GM12878 (cell line): ENCODE data around the gene GRAMD2B. TPM values are rescaled to one million over a fixed set of nuclear protein-coding genes. Genes with fewer than 3 reads are reported as not detected.

Source experiments
- CEBPB ChIP-seq, 2 experiments: fragments of 150-350 bp in 1 of 2; IDR thresholded peaks; 2 replicates each; pipeline ENCODE4 v1.6.1; 2012 to 2014; ENCODE audit warnings: low read depth in 2 of 2, low read length in 2 of 2, borderline replicate concordance in 1 of 2, inconsistent platforms in 1 of 2
- CREB1 ChIP-seq: IDR thresholded peaks from 2 replicates; pipeline ENCODE4 v1.6.1; 2012; ENCODE audit warnings: low read depth, mild to moderate bottlenecking, inconsistent platforms
- CTCF ChIP-seq, 3 experiments: IDR thresholded peaks in 2 of 3; conservative IDR thresholded peaks in 1 of 3; 2 replicates each; pipeline ENCODE4 v1.5.1; 2011; ENCODE audit warnings: low read depth in 3 of 3, low read length in 3 of 3, mild to moderate bottlenecking in 3 of 3, control low read depth in 2 of 3, moderate library complexity in 2 of 3, inconsistent platforms in 1 of 3, mixed read lengths in 1 of 3; ENCODE audit not compliant: control insufficient read depth in 2 of 3, insufficient read depth in 1 of 3; ENCODE audit errors: extremely low read depth in 1 of 3
- EZH2 ChIP-seq: IDR thresholded peaks from 2 replicates; pipeline ENCODE4 v1.6.1; 2012; ENCODE audit warnings: low read depth, mild to moderate bottlenecking, control low read depth, inconsistent platforms, low read length, borderline replicate concordance; ENCODE audit not compliant: control insufficient read depth
- FOXM1 ChIP-seq: IDR thresholded peaks from 2 replicates; pipeline ENCODE4 v1.6.1; 2012; ENCODE audit warnings: low read depth, mild to moderate bottlenecking, inconsistent platforms, low read length, moderate library complexity
- HDGF ChIP-seq: fragments of 450-650 bp; IDR thresholded peaks from 2 replicates; pipeline ENCODE4 v1.6.1; 2016; ENCODE audit warnings: antibody characterized with exemption
- JUND ChIP-seq: IDR thresholded peaks from 2 replicates; pipeline ENCODE4 v1.6.1; 2012; ENCODE audit warnings: low read depth, mild to moderate bottlenecking, low read length, improper control_type of control experiment, moderate library complexity
- MTA3 ChIP-seq: IDR thresholded peaks from 2 replicates; pipeline ENCODE4 v1.6.1; 2012; ENCODE audit warnings: low read length, inconsistent platforms, borderline replicate concordance
- MXI1 ChIP-seq: fragments of 150-350 bp; IDR thresholded peaks from 2 replicates; pipeline ENCODE4 v1.6.1; 2011; ENCODE audit warnings: low read depth, mild to moderate bottlenecking, inconsistent platforms, low read length, improper control_type of control experiment
- POLR2AphosphoS5 ChIP-seq: IDR thresholded peaks from 2 replicates; pipeline ENCODE4 v1.6.1; 2011; ENCODE audit warnings: mild to moderate bottlenecking, low read length, inconsistent platforms
- SMAD1 ChIP-seq: fragments of 450-650 bp; IDR thresholded peaks from 2 replicates; pipeline ENCODE4 v1.6.1; 2018; ENCODE audit warnings: mild to moderate bottlenecking, low read depth; ENCODE audit not compliant: partially characterized antibody
- TBL1XR1 ChIP-seq: IDR thresholded peaks from 2 replicates; pipeline ENCODE4 v1.6.1; 2012; ENCODE audit warnings: low read depth, low read length, improper control_type of control experiment
- ZBTB11 ChIP-seq: fragments of 450-650 bp; formaldehyde crosslinking; IDR thresholded peaks from 2 replicates; pipeline ENCODE4 v1.5.0; 2022; ENCODE audit warnings: mild to moderate bottlenecking, missing genetic modification characterization
- ZNF592 ChIP-seq: fragments of 450-650 bp; IDR thresholded peaks from 2 replicates; pipeline ENCODE4 v1.6.1; 2017; ENCODE audit warnings: mild to moderate bottlenecking, moderate library complexity
- polyA plus RNA-seq, 11 experiments: library from polyadenylated mRNA; depleted of rRNA in 4 of 11; unstranded in 6 of 11; stranded (reverse) in 5 of 11; fragments of >200 nt; fragmentation: Nextera tagmentation in 4 of 11; fragmentation: Illumina TruSeq in 1 of 11; extraction: Ambion mirVana in 4 of 11; extraction: Trizol in 1 of 11; gene quantifications; 1 replicate in 1 of 11; 2 replicates in 10 of 11; pipeline versions ENCODE4 v1.2.1 to v1.2.3, GENCODE V29; 2011 to 2016; ENCODE audit warnings: inconsistent platforms in 2 of 11, missing spikeins in 2 of 11, low read depth in 1 of 11
- total RNA-seq, 4 experiments: library from RNA; depleted of rRNA in 3 of 4; stranded (reverse); fragments of >200 nt in 3 of 4; fragmentation: Illumina TruSeq in 1 of 4; extraction: Trizol in 1 of 4; gene quantifications; 2 replicates each; pipeline versions ENCODE4 v1.2.1 to v1.2.3, GENCODE V29; 2013 to 2021
- TF ChIP-seq, protein P1 (sequence below): fragments of 450-650 bp; IDR thresholded peaks from 2 replicates; pipeline ENCODE4 v1.6.1; 2016; ENCODE audit warnings: mild to moderate bottlenecking

The GRAMD2B gene
- total and polyA plus RNA-seq, 10 of the 15 experiments (the other 5 are each of a cell fraction or from before 2014, with no cell fraction given) = 1.9 to 21.5 (median 8.4) TPM

GRCh38 chr5:126443374-126443851, 20.2 kb downstream of the GRAMD2B start (continued):
- TF ChIP-seq ZBTB11 (CRISPR knock-in tag) = no peak
- TF ChIP-seq ZNF592 = no peak
- TF ChIP-seq FOXM1 = peak; percentile 63; the same call in 1 of the 2 replicates
- TF ChIP-seq SMAD1 = peak; percentile 59
- no peak for TF ChIP-seq CEBPB (IDR thresholded peaks at IDR 0.05; ENCODE audit: borderline replicate concordance in 1 of 2, low read depth in 2 of 2, low read length in 2 of 2)
- TF ChIP-seq MXI1 = no peak
- TF ChIP-seq MTA3 = peak; percentile 47; the same call in 1 of the 2 replicates
- TF ChIP-seq HDGF = no peak
- TF ChIP-seq, protein P1, sequence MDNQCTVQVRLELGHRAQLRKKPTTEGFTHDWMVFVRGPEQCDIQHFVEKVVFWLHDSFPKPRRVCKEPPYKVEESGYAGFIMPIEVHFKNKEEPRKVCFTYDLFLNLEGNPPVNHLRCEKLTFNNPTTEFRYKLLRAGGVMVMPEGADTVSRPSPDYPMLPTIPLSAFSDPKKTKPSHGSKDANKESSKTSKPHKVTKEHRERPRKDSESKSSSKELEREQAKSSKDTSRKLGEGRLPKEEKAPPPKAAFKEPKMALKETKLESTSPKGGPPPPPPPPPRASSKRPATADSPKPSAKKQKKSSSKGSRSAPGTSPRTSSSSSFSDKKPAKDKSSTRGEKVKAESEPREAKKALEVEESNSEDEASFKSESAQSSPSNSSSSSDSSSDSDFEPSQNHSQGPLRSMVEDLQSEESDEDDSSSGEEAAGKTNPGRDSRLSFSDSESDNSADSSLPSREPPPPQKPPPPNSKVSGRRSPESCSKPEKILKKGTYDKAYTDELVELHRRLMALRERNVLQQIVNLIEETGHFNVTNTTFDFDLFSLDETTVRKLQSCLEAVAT = no peak
- TF ChIP-seq POLR2AphosphoS5 = no peak
- TF ChIP-seq CTCF (IDR thresholded peaks at IDR 0.05 in 2 of 3, conservative IDR thresholded peaks at IDR 0.05 in 1 of 3; ENCODE audit: control insufficient read depth in 2 of 3, extremely low read depth in 1 of 3, insufficient read depth in 1 of 3, low read depth in 3 of 3, low read length in 3 of 3) = no peak
- no peak; the same call in 1 of the 2 replicates for TF ChIP-seq JUND
- TF ChIP-seq EZH2 = no peak
- TF ChIP-seq CREB1 = peak; percentile 50; the same call in 1 of the 2 replicates
- TF ChIP-seq TBL1XR1 = no peak
